ENCODE data around the gene PLPP3. TPM values are rescaled to one million over a fixed set of nuclear protein-coding genes. Genes with fewer than 3 reads are reported as not detected.

The PLPP3 gene
- total RNA-seq, 2 donors from 2014 or later: 83.1 to 94.1 TPM

GRCh38 chr1:56462209-56462608 lies 117.2 kb downstream of the PLPP3 start:
- Histone ChIP-seq H3K27ac (no peak overlapping the region), H3K9me3 (no peaks in the 10 kb centered on the region), H3K27me3 (no peaks in the 10 kb centered on the region), H3K36me3 (no peaks in the 10 kb centered on the region), H3K4me3 (no peak overlapping the region), H3K4me1 (no peaks in the 10 kb centered on the region)
- no peak for DNase-seq (ENCODE audit: low spot score)
- TF ChIP-seq CTCF (IDR thresholded peaks at IDR 0.05): no peak

- no peaks in the 10 kb centered on the region for H3K9me3 ChIP-seq
- no peak for DNase-seq (ENCODE audit: low spot score)
- no peaks in the 10 kb centered on the region for H3K27me3 ChIP-seq
- no peak overlapping the region for H3K27ac ChIP-seq
- no peaks in the 10 kb centered on the region for H3K4me1 ChIP-seq
- H3K36me3 ChIP-seq: no peaks in the 10 kb centered on the region
- TF ChIP-seq CTCF (IDR thresholded peaks at IDR 0.05): no peak
- H3K4me3 ChIP-seq: no peak overlapping the region
Measured at GRCh38 chr1:56461158-56462127, 117.9 kb downstream of the PLPP3 start.

- no peaks in the 10 kb centered on the region for H3K36me3 ChIP-seq
- H3K9me3 ChIP-seq: no peaks in the 10 kb centered on the region
- H3K27ac ChIP-seq: no peak overlapping the region
- H3K4me1 ChIP-seq: no peaks in the 10 kb centered on the region
- TF ChIP-seq CTCF (IDR thresholded peaks at IDR 0.05): no peak
- DNase-seq (ENCODE audit: low spot score): no peak
- H3K27me3 ChIP-seq: no peaks in the 10 kb centered on the region
- H3K4me3 ChIP-seq: no peak overlapping the region
Measured at GRCh38 chr1:56459260-56459659, 120.1 kb downstream of the PLPP3 start.

GRCh38 chr1:56457756-56458375 lies 121.5 kb downstream of the PLPP3 start:
- Histone ChIP-seq H3K4me3 (no peak overlapping the region), H3K4me1 (peaks cover 0 to 9% of the 10 kb centered on the region in 2 donors), H3K27me3 (no peaks in the 10 kb centered on the region), H3K36me3 (no peaks in the 10 kb centered on the region), H3K27ac (no peak overlapping the region), H3K9me3 (no peaks in the 10 kb centered on the region)
- TF ChIP-seq CTCF (IDR thresholded peaks at IDR 0.05): no peak
- no peak for DNase-seq (ENCODE audit: low spot score)

- Histone ChIP-seq H3K4me3 (no peak overlapping the region), H3K36me3 (no peaks in the 10 kb centered on the region), H3K27ac (no peak overlapping the region), H3K27me3 (no peaks in the 10 kb centered on the region), H3K9me3 (no peaks in the 10 kb centered on the region), H3K4me1 (peaks cover 0 to 21% of the 10 kb centered on the region in 2 donors)
- DNase-seq (ENCODE audit: low spot score): no peak
- no peak for TF ChIP-seq CTCF (IDR thresholded peaks at IDR 0.05)
Measured at GRCh38 chr1:56456435-56457101, 122.8 kb downstream of the PLPP3 start.

All from right atrium auricular region (tissue), 2 donors.